GM23338 (cell line): Measurements from ENCODE around the gene MUC22. TPM values are rescaled to one million over a fixed set of nuclear protein-coding genes. Genes with fewer than 3 reads are reported as not detected.

Experiments
- ATAC-seq: fragments of 200-7000 bp; cut with Tn5 transposase; 3 replicates; pipeline ENCODE4 v1.9.1; 2020
- DNase-seq: peaks from one replicate; pipeline ENCODE4 v3.0.0-alpha.2; 2015; ENCODE audit warnings: low spot score
- H2AFZ ChIP-seq: fragments of 200-600 bp; sonication (generic); 2 replicates; pipeline ENCODE4 v1.8.0; 2016; ENCODE audit warnings: antibody characterized with exemption, mild to moderate bottlenecking, moderate library complexity
- H3F3A ChIP-seq: fragments of 200-600 bp; sonication (generic); replicated peaks from 2 replicates; pipeline ENCODE4 v1.8.0; 2017; ENCODE audit warnings: antibody characterized with exemption, mixed run types, low read depth
- H3K27ac ChIP-seq: fragments of 200-600 bp; sonication (generic); 2 replicates; pipeline ENCODE4 v1.6.1; 2016; ENCODE audit warnings: low read depth
- H3K27me3 ChIP-seq: fragments of 200-600 bp; sonication (generic); 2 replicates; pipeline ENCODE4 v1.8.0; 2016; ENCODE audit warnings: mild to moderate bottlenecking, mixed run types, moderate library complexity; ENCODE audit not compliant: insufficient read depth
- H3K36me3 ChIP-seq: fragments of 200-600 bp; sonication (generic); 2 replicates; pipeline ENCODE4 v1.8.0; 2016; ENCODE audit warnings: mild to moderate bottlenecking; ENCODE audit not compliant: insufficient read depth
- H3K4me1 ChIP-seq: fragments of 200-600 bp; sonication (generic); 2 replicates; pipeline ENCODE4 v1.8.0; 2016; ENCODE audit warnings: mild to moderate bottlenecking, moderate library complexity; ENCODE audit not compliant: insufficient read depth
- H3K4me2 ChIP-seq: fragments of 200-600 bp; sonication (generic); 2 replicates; pipeline ENCODE4 v1.7.1; 2017; ENCODE audit warnings: mixed run types
- H3K4me3 ChIP-seq: fragments of 200-600 bp; sonication (generic); 2 replicates; pipeline ENCODE4 v1.6.1; 2016; ENCODE audit warnings: mixed run types
- H3K79me2 ChIP-seq: fragments of 200-600 bp; sonication (generic); replicated peaks from 2 replicates; pipeline ENCODE4 v1.8.0; 2017; ENCODE audit warnings: mild to moderate bottlenecking; ENCODE audit not compliant: insufficient read depth
- H3K9me2 ChIP-seq: fragments of 200-600 bp; sonication (generic); 2 replicates; pipeline ENCODE4 v1.8.0; 2017; ENCODE audit not compliant: insufficient read depth
- H4K20me1 ChIP-seq: fragments of 200-600 bp; sonication (generic); replicated peaks from 2 replicates; pipeline ENCODE4 v1.8.0; 2017; ENCODE audit warnings: mild to moderate bottlenecking; ENCODE audit not compliant: insufficient read depth
- H3K27ac Mint-ChIP-seq: 2 replicates; pipeline ENCODE4 v1.8.0; 2020; ENCODE audit warnings: inconsistent platforms, mild to moderate bottlenecking, moderate library complexity, mixed read lengths
- H3K27me3 Mint-ChIP-seq: 3 replicates; pipeline ENCODE4 v1.8.0; 2022; ENCODE audit warnings: low read depth, mild to moderate bottlenecking, moderate library complexity, mixed read lengths, inconsistent platforms; ENCODE audit not compliant: insufficient read depth, poor library complexity
- H3K36me3 Mint-ChIP-seq: 3 replicates; pipeline ENCODE4 v1.8.0; 2021; ENCODE audit warnings: low read depth, mild to moderate bottlenecking, inconsistent platforms, moderate library complexity, mixed read lengths
- H3K4me1 Mint-ChIP-seq: 3 replicates; pipeline ENCODE4 v1.8.0; 2020; ENCODE audit warnings: mild to moderate bottlenecking, inconsistent platforms, mixed read lengths
- H3K4me3 Mint-ChIP-seq: 3 replicates; pipeline ENCODE4 v1.8.0; 2021; ENCODE audit warnings: moderate library complexity, mild to moderate bottlenecking, inconsistent platforms, mixed read lengths
- H3K9me3 Mint-ChIP-seq: 3 replicates; pipeline ENCODE4 v1.8.0; 2020; ENCODE audit warnings: moderate library complexity, mild to moderate bottlenecking, inconsistent platforms, mixed read lengths
- CREB1 ChIP-seq: fragments of 250-450 bp; sonication (Bioruptor Pico); IDR thresholded peaks from 2 replicates; pipeline ENCODE4 v1.5.0; 2020; ENCODE audit warnings: low read depth, mild to moderate bottlenecking, moderate library complexity
- CTCF ChIP-seq, 2 experiments: fragments of 200-600 bp in 1 of 2; sonication (generic) in 1 of 2; conservative IDR thresholded peaks; 2 replicates each; pipeline versions ENCODE4 v1.5.1 to v1.6.1; 2016 to 2017; ENCODE audit warnings: antibody characterized with exemption in 2 of 2, low read depth in 2 of 2, mild to moderate bottlenecking in 2 of 2, moderate library complexity in 1 of 2
- EZH2 ChIP-seq: fragments of 200-600 bp; sonication (generic); IDR thresholded peaks from one replicate; pipeline ENCODE4 v1.8.0; 2017; ENCODE audit warnings: antibody characterized with exemption, mild to moderate bottlenecking, low read depth; ENCODE audit not compliant: unreplicated experiment
- EZH2phosphoT487 ChIP-seq: fragments of 200-600 bp; sonication (generic); IDR thresholded peaks from one replicate; pipeline ENCODE4 v1.8.1; 2018; ENCODE audit warnings: antibody characterized with exemption; ENCODE audit not compliant: unreplicated experiment
- JUNB ChIP-seq: IDR thresholded peaks from one replicate; pipeline ENCODE4 v1.6.1; 2016; ENCODE audit warnings: antibody characterized with exemption; ENCODE audit not compliant: unreplicated experiment
- NANOG ChIP-seq: IDR thresholded peaks from 2 replicates; pipeline ENCODE4 v1.6.1; 2016; ENCODE audit warnings: antibody characterized with exemption, borderline replicate concordance
- POLR2AphosphoS5 ChIP-seq: IDR thresholded peaks from 2 replicates; pipeline ENCODE4 v1.6.1; 2016; ENCODE audit warnings: antibody characterized with exemption, low read depth
- REST ChIP-seq: IDR thresholded peaks from one replicate; pipeline ENCODE4 v1.6.1; 2018; ENCODE audit warnings: antibody characterized with exemption; ENCODE audit not compliant: unreplicated experiment
- STAT1 ChIP-seq: IDR thresholded peaks from one replicate; pipeline ENCODE4 v1.6.1; 2016; ENCODE audit warnings: antibody characterized with exemption; ENCODE audit not compliant: unreplicated experiment
- ZNF114 ChIP-seq: fragments of 250-450 bp; sonication (Bioruptor Pico); IDR thresholded peaks from 2 replicates; pipeline ENCODE4 v1.5.0; 2020; ENCODE audit warnings: mild to moderate bottlenecking, moderate library complexity
- ZNF331 ChIP-seq: fragments of 250-450 bp; sonication (Bioruptor Pico); IDR thresholded peaks from 2 replicates; pipeline ENCODE4 v1.5.0; 2020; ENCODE audit warnings: low read depth, mild to moderate bottlenecking, moderate library complexity
- ZNF462 ChIP-seq: fragments of 250-450 bp; sonication (Bioruptor Pico); IDR thresholded peaks from 2 replicates; pipeline ENCODE4 v1.5.0; 2020; ENCODE audit warnings: mild to moderate bottlenecking, moderate library complexity
- polyA plus RNA-seq: library from polyadenylated mRNA; unstranded; fragments of >200 nt; fragmentation: Nextera tagmentation; extraction: Ambion mirVana; gene quantifications from 2 replicates; pipeline ENCODE4 v1.2.1, GENCODE V29; 2016
- total RNA-seq: library from RNA; depleted of rRNA; stranded (reverse); fragments of >200 nt; shearing (Covaris generic); gene quantifications from 2 replicates; pipeline ENCODE4 v1.2.3, GENCODE V29; 2014

MUC22 gene
- total and polyA plus RNA-seq, 2 experiments from 2014 or later = not detected

- TF ChIP-seq CTCF (conservative IDR thresholded peaks at IDR 0.05; ENCODE audit: low read depth in 2 of 2) (no peak), JUNB (no peak), ZNF331 (CRISPR knock-in tag) (no peak), EZH2 (no peak), ZNF114 (CRISPR knock-in tag) (no peak)
Observed at GRCh38 chr6:31063906-31064435, 53.7 kb downstream of the MUC22 start (continued).

- H3K79me2 ChIP-seq = no peaks in the 10 kb centered on the region
- H3K4me3 ChIP-seq = no peak overlapping the region
- H3K36me3 ChIP-seq = no peaks in the 10 kb centered on the region
- no peak overlapping the region for H3K4me3 Mint-ChIP-seq
- H3K4me1 Mint-ChIP-seq = peaks cover 4% of the 10 kb centered on the region
- no peak overlapping the region for H3K27ac Mint-ChIP-seq
- no peaks in the 10 kb centered on the region for H3K27me3 ChIP-seq
- ATAC-seq = no peak
- no peak overlapping the region for H2AFZ ChIP-seq
- H3K36me3 Mint-ChIP-seq = no peaks in the 10 kb centered on the region
- H3K4me1 ChIP-seq = peaks cover 2% of the 10 kb centered on the region; the same call in 1 of the 2 replicates
- H3K9me2 ChIP-seq = no peaks in the 10 kb centered on the region
- DNase-seq = no peak
- H4K20me1 ChIP-seq = no peaks in the 10 kb centered on the region
- peaks cover 4% of the 10 kb centered on the region for H3K27me3 Mint-ChIP-seq
- no peaks in the 10 kb centered on the region; the same call in 2 of the 3 replicates for H3K9me3 Mint-ChIP-seq
- no peak overlapping the region for H3K4me2 ChIP-seq
- 0 out of 2 replicates have a peak, but pooled peaks cover 7% of the 10 kb centered on the region for H3F3A ChIP-seq
- H3K27ac ChIP-seq = no peak overlapping the region
- TF ChIP-seq STAT1 (no peak), EZH2phosphoT487 (no peak), CREB1 (CRISPR knock-in tag) (no peak), EZH2 (no peak), JUNB (no peak), REST (no peak), POLR2AphosphoS5 (no peak), ZNF462 (CRISPR knock-in tag) (no peak), ZNF331 (CRISPR knock-in tag) (no peak), ZNF114 (CRISPR knock-in tag) (no peak), NANOG (no peak)
Observed at GRCh38 chr6:31065556-31065955, 55.3 kb downstream of the MUC22 start.
